NCI-H82 (cell line): ENCODE measurements around the gene PARK7.

Experiments used
- DNase-seq: peaks from one replicate; lab custom pipeline; 2025; lab: John Stamatoyannopoulos, UW

Gene PARK7

DNA sequence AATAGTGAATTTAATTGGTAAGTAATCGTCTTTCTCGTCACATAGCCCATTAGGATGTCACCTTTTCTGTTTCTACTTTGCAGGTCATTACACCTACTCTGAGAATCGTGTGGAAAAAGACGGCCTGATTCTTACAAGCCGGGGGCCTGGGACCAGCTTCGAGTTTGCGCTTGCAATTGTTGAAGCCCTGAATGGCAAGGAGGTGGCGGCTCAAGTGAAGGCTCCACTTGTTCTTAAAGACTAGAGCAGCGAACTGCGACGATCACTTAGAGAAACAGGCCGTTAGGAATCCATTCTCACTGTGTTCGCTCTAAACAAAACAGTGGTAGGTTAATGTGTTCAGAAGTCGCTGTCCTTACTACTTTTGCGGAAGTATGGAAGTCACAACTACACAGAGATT, 23.3 kb downstream of the PARK7 start:
- no peak for DNase-seq

DNA sequence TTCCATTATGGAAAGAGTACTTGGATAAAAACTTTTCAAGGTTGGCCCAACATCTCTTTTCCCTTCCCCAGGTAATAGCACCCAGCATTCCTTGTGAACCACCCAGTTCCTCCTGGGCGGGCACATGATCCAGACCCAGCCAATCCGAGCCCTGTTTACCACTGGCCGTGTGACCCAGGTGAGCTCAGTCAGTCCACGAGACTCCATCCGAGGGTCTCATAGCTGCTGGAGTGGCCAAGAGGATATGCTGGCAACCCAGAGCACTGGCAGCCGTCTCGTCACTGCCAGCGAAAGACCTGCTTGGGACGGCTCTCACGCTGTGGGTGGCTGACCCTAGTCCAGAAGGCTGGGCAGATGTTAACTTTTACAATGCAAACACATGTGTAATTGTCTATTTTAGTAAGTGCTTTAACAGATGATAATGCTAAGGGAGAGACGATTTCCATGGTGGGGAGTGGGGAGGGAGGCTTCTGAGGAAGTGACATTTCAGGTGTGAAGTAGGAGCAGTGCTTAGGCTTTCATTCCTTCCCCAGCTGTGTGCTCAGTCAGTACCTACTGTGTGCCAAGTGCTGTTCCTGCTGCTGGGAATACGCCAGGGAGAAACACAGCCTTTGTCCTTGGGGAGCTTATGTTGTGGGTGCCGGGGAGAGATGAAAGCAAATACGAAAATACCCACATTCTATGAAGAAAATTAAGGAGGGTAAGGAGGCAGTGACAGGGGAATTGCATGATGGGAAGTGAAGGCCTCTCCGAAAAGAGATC, 24.5 kb downstream of the PARK7 start:
- no peak for DNase-seq

- DNase-seq = no peak
Measured at GRCh38 chr1:7987528-7987927, 26.0 kb downstream of the PARK7 start.

GRCh38 chr1:7988576-7988975, 27.1 kb downstream of the PARK7 start:
- DNase-seq = no peak

GRCh38 chr1:7989762-7990428, 28.4 kb downstream of the PARK7 start:
- no peak for DNase-seq

- no peak for DNase-seq
Measured at GRCh38 chr1:7991504-7992440, 30.3 kb downstream of the PARK7 start.

DNA sequence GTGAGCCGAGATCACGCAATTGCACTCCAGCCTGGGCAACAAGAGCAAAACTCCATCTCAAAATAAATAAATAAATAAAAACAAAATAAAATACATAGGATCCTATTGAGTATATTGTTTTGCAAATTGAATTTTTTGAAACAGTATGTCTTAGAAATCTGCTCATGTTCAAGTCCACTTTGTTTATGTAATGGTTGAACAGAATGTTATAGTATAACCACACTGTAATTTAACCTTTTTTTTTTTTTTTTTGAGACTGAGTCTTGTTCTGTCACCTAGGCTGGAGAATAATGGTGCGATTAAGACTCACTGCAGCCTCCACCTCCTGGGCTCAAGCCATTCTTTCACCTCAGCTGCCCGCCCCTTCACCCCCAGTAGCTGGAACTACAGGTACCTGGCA, 31.4 kb downstream of the PARK7 start:
- no peak for DNase-seq

DNA sequence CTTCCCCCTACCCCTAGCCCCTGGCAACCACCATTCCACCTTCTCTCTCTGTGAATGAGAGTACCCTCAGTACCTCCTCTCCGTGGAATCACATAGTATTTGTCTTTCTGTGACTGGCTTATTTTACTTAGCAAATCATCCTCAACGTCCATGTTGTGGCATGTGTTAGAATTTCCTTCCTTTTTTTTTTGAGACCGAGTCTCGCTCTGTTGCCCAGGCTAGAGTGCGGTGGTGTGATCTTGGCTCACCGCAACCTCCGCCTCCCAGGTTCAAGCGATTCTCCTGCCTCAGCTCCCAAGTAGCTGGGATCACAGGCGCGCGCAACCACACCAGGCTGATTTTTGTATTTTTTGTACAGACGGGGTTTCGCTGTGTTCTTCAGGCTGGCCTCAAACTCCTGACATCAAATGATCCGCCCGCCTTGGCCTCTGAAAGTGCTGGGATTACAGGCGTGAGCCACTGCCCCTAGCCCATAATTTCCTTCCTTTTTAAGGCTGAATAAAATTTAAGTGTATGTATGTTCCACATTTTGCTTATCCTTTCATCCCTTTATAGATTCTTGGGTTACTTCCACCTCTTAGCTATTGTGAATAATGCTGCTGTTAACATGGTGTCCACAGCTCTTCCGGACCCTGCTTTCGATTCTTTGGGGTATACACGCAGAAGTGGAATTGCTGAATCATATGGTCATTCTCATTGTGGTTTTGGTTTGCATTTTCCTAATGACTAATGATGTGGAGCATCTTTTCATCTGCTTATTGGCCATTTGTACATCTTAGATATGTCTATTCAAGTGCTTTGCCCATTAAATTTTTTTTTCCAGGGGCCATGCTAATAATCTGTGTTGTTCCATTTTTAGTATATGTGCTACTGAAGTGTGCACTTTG, 32.3 kb downstream of the PARK7 start:
- no peak for DNase-seq

GRCh38 chr1:7994827-7995226, 33.3 kb downstream of the PARK7 start:
- DNase-seq = no peak

GRCh38 chr1:7995437-7995836, 33.9 kb downstream of the PARK7 start:
- DNase-seq = no peak

GRCh38 chr1:8002329-8002910, 40.9 kb downstream of the PARK7 start:
- no peak for DNase-seq

DNA sequence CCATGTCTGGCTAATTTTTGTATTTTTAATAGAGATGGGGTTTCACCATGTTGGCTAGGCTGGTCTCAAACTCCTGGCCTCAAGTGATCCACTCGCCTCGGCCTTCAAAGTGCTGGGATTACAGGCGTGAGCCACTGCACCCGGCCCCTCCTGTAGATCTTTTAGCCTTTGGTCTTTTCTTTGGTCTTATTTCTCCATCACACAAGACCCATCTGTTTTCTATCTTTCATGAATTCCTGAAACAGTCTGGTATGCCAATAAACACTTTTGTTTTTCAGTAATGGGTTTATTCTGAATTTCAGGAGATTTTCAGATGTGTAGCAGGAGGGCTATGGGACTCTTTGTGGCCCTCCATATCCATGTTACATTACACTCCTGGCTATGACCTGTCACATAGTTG, 41.4 kb downstream of the PARK7 start:
- DNase-seq = no peak

GRCh38 chr1:8003438-8004112, 42.1 kb downstream of the PARK7 start:
- DNase-seq = no peak

DNA sequence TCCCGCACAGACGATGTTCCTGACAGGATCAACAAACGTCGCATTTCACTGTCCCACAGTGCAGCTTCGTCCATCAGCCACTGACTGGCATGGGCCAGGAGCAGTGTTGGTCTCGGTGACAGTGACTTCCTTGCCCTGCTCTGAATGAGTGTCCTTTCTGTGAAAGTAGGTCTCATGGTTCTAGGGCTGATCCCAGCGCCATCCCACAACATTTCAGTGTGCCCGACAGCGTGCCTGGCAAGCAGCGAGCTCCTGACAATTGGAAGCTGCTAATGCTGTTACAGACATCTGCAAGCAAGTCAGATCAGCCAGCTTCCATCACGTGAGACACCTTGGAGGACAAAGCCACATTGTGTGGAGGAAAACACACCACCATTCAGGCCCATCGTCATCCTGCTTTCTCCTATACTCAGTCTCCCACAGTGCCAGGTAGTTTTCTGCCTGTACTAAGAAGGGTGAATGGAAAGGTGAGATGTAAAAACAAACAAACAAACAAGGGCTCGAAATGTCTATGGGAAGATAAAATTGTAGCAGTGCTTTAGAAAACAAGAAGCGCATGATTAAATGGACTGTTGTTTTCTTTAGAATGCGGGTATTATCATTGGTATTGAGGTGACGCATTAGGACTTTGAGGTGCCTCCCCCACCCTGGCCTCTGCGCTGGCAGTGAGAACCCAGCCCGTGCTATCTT, 42.7 kb downstream of the PARK7 start:
- DNase-seq = no peak

DNA sequence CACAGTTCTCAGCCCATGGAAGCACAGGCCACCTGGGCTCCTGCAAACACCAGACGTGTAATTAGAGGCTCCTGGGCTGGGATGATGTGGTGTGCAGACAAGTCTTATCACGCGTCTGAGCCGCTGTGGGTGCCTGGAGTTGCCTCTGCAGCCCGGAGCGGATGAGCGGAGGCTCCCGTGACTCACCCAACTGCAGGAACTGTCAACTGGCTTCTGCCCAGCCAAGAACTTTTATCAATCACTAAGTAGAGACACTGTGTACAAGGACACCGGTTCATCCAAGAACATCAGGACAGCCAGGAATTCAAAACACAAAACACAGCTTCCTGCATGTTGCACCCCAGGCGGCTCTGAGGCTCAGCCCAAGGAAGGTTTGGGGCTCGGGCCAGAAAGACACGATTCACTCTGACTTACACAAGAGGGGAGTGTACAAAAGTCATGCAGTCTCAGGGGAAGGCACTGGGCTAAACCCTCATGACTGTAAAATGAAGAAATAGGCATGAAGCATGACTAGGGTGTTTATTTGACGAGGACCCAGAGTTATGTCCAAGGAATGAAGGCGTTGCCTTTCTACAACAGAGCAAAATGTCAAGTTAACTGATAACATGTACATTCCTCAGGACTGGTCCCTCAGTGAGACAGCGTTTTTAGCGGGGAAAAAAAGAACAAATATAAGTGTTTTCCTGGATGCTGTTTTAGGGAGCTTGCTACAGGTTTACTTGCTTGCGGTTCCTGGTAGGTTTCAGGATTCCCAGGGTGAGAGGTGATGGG, 43.5 kb downstream of the PARK7 start:
- no peak for DNase-seq

DNA sequence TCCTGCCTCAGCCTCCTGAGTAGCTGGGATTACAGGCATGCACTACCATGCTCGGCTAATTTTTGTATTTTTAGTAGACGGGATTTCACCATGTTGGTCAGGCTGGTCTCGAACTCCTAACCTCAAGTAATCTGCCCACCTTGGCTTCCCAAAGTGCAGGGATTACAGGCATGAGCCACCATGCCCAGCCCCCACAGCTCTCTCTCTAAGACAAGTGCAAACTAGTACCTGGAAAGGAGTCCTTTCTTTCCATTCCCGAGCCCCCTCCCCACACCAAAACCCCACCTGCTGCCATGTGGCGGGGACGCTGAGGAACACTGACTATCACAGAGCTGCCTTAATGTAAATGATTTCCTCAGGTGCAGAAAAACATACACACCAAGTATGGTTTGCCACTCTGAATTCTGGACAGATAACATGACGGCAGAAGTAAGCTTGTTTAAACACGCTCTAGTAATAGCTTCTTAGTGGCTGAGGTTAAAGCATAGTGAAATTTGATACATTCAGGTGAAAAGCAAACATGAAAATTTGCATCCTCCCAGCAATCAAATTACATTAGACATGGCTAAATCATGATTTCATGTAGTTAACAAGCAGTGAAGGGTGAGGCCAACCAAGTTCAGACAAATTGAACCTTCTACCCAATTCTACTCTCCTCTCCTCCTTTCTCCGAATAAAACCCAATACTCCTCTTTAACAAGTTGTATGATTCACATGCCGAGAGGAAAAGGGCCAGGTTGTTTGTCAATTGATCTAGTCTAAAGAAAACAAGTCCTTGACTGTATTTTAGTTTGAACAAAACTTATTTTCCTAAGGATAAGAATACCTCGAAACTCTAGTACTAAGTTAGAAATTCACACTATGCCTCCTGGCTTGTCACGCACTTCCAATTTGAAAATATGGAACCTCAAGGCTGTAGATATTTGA, 44.8 kb downstream of the PARK7 start:
- DNase-seq = no peak

GRCh38 chr1:8009043-8010002, 47.8 kb downstream of the PARK7 start:
- DNase-seq = no peak
